OCI-M1 (cell line): ENCODE data around the gene ZNF132.
A peak's percentile ranks its signal among the peaks of the same experiment; 100 is the strongest.
"Not testable (repeated sequence)": the region's sequence is repeated elsewhere in the genome, so short reads cannot be mapped to it uniquely, and the experiment has no call there.

Source experiments
- DNase-seq: peaks from one replicate; lab custom pipeline; 2025; lab: John Stamatoyannopoulos, UW

ZNF132 gene

DNA sequence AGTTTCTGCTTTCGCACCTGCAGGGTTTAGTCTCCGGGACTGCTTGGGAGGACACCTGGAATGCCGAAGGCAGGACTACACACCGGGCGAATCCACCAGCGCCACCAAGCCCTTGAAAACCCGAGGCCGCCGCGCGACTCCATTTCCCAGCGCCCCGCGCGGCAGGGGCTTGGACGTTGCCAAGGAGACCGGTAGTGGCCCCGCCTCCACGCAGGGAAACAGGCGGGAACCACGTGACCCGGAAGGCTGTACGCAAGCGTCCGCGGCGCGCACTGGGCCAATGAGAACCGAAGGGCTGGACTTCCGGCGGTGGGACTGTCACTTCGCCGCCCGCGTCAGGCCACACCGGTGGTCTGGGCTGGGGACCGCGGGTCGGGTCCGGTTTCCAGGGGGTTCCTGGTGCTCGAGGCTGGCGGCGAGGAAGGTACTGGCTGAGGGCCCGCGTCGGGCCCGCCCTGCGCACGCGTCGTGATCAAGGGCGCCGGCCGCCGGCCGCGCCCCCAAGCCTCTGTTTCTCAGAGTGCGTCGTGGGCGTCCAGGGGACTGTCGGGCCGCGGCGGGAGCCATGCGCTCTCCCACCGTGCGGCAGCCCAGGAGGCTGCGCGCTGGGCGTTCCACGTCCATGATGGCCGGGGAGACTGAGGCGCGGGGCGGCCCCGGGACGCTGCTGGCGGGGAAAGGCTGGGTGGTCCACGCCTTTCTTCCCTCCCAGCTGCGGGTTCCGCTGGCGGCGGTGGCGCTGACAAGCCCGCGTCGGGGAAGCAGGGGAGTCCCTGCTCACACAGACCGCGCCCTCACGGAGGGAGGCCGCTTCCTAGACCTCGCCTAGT, 27.0 kb upstream of the ZNF132 start, which contains the start of gene ZNF324:
Gene ZNF324, plus strand, starts transcription at position 321 of the 830 bp plus-strand sequence. CDS start 2,106 bp downstream, outside the sequence.
- peak; percentile 99 for DNase-seq

DNA sequence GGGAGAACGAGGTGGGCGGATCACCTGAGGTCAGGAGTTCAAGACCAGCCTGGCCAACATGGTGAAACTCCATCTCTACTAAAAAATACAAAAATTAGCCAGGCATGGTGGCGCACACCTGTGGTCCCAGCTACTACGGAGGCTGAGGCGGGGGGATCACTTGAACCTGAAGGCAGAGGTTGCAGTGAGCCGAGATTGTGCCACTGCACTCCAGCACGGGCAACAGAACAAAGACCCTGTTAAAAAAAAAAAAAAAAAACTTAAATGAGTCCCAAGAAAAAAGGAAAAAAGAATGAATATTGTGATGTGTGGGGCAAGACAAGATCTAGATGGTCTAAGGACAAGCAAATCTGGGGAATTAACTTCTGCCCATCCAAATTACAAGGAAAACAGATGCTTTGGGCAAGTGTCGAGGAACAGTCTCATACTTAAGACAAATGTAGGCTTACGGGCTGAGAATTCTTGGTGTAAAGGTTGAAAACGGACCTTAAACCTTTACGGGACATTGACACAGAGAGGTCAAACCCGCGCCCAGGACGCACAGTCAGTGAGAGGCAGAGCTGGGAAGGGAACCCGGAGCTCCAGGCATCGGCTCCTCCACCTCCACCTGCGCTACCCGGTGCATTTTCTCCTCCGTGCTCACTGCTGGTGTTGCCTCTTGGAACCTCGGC, 26.3 kb upstream of the ZNF132 start:
- no peak for DNase-seq

DNA sequence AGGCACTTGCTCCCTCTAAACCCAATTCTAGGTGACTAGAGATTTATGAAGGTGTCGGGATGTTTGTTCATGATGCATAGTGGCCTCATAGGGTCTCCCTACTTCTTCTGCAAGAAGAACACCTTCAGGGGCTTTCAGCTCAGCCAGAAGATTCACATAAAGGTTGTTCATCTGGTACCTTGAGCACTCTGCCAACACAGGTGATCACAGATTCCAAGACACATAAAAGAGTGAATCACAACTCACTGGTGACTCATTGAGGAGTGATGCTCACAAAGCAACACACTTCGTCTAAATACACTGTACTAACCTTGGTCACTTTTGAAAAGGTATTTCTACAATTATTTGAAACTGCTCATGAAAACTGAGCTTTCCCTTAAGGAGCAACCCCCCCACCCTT, 20.1 kb upstream of the ZNF132 start:
- no peak for DNase-seq

GRCh38 chr19:58456111-58456510, 16.2 kb upstream of the ZNF132 start:
- no peak for DNase-seq

DNA sequence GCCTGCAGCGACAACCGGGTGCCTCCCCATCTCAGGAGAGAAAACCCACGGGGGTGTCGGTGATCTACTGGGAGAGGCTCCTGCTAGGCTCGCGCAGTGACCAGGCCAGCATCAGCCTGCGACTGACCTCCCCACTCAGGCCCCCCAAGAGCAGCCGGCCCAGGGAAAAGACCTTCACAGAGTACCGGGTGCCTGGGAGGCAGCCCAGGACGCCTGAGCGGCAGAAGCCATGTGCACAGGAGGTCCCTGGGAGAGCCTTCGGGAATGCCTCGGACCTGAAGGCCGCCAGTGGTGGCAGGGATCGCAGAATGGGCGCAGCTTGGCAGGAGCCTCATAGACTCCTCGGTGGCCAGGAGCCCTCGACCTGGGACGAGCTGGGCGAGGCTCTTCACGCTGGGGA, 15.4 kb upstream of the ZNF132 start:
- no peak for DNase-seq

GRCh38 chr19:58453743-58454142, 13.8 kb upstream of the ZNF132 start:
- DNase-seq = no peak

DNA sequence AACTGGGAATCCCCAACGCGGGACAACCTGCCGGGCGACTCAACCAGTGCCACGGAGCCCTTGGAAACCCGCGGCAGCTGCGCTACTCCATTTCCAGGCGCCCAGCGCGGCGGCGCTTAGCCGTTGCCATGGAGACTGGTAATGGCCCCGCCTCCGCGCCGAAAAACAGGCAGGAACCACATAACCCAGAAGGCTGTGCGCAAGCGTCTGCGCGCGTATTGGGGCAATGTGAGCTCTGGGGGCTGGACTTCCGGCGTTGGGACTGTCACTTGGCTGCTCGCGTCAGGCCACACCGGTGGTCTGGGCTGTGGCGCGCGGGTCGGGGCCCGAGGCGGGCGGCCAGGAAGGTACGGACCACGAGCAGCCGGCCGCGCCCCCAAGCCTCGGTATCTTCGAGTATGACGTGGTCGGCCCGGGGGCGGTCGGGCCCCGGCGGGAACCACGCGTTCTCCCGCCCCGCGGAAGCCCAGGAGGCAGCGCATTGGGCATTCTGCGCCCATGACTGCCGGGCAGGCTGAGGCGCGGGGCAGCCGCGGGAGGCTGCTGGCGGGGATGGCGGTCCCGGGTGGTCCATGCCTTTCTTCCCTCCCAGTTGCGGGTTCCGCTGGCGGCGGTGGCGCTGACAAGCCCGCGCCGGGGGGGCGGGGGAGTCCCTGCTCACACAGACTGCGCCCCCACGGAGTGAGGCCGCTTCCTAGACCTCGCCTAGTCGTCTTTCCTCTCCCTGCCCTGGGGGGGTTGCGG, 11.6 kb upstream of the ZNF132 start, which contains the start of gene ZNF324B:
Gene ZNF324B, plus strand, starts transcription at position 265 of the 744 bp plus-strand sequence. CDS start 2,080 bp downstream, outside the sequence.
- DNase-seq = peak; percentile 99

DNA sequence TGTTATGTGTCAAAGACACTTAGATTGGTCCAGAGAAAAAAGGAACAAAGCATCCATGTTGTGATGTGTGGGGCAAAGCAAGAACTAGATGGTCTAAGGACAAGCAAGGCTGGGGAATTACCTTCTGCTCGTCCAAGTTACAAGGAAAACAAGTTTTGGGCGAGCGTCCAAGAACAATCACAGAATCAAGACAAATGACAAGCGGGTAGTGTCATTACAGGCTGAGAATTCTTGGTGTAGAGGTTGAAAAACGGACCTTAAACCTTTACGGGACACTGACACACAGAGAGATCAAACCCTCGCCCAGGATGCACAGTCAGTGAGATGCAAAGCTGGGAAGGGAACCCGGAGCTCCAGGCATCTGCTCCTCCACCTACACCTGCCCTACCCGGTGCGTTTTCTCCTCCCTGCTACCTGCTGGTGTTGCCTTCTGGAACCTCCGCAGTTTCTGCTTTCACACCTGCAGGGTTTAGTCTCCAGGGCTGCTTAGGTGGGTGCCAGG, 11.0 kb upstream of the ZNF132 start:
- DNase-seq = no peak

- not testable (repeated sequence) for DNase-seq
Observed at GRCh38 chr19:58449980-58450379, 10.0 kb upstream of the ZNF132 start.

DNA sequence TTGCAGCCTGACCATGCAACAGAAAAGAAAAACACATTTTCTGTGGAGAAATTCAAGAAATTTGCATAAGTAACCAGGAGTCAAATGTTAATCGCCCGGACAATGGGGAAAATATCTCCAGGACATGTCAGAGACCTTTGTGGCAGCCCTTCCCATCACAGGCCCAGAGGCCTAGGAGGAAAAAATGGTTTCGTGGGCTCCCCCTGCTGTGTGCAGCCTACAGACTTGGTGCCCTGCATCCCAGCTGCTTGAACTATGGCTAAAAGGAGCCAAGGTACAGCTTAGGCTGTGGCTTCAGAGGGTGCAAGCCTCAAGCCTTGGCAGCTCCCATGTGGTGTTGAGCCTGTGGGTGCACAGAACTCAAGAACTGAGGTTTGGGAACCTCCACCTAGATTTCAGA, 8.9 kb upstream of the ZNF132 start:
- not testable (repeated sequence) for DNase-seq

- not testable (repeated sequence) for DNase-seq
Observed at GRCh38 chr19:58442986-58443385, 3.0 kb upstream of the ZNF132 start.

- no peak for DNase-seq
Observed at GRCh38 chr19:58440556-58440955, 603 bp upstream of the ZNF132 start.

DNA sequence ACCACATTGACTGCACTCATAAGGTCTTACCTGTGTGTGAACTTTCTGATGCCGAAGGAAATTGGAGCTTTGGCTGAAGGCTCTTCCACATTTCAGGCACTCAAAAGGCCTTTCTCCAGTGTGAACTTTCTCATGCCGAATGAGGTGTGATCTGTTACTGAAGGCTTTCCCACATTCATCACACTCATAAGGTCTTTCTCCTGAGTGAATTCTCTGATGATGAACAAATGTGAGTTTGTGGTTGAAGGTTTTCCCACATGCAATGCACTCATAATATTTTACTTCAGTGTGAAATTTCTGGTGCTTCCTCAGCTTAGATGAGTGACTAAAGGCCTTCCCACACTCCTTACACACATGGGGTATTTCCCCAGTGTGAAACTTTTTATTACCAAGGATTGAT, 5.7 kb downstream of the ZNF132 start:
- DNase-seq = peak; percentile 28

DNA sequence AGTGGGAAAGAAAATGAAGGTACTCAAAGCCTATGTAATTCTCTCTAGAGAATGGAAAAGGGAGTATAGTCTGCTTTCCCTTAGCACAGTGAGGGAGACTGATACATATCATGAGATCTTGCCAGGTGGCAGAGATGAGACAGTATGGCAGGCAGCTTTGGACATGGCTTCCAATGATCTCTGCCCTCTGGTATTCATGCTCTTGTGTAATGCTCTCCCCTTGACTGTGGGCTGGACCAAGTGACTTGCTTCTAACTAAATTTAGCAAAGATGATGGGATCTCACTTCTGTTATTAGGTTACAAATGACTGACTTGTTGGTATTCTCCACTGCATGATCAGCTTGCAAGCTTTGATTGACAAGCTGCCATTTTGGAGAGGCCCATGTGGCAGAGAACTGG, 10.2 kb downstream of the ZNF132 start:
- DNase-seq = no peak

DNA sequence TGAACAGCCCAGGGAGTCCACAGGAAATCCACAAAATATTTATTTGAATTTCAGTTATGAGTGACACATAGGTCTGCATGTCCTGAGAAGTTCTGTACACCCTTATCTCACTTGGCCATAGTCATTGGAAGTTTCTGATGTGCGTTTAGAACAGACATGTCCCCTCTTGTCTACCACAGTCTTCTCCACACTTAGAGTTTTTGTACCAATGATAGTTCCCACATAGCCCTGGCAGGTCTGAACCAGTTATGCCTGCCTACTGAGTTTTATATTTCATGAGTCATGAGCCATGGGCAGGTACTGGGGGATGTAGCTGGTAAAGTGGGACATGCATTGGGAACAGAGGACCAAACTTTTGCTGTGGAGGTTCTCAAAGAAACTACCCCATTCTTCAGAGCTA, 11.3 kb downstream of the ZNF132 start:
- DNase-seq = no peak

DNA sequence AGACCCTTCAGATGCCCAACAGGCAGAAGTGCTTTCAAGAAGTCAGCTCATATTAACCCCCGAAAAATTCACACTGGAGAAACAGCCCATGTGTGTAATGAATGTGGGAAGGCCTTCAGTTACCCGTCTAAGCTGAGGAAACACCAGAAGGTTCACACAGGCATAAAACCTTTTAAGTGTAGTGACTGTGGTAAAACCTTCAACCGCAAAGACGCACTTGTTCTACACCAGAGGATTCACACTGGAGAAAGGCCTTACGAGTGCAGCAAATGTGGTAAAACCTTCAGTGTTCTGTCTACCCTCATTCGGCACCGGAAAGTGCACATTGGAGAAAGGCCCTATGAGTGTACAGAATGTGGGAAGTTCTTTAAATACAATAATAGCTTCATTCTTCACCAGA, 22.9 kb downstream of the ZNF132 start:
- no peak for DNase-seq

- DNase-seq = no peak
Observed at GRCh38 chr19:58416604-58417003, 23.3 kb downstream of the ZNF132 start.

GRCh38 chr19:58409010-58409790, 30.8 kb downstream of the ZNF132 start:
- peak; percentile 41 for DNase-seq

DNA sequence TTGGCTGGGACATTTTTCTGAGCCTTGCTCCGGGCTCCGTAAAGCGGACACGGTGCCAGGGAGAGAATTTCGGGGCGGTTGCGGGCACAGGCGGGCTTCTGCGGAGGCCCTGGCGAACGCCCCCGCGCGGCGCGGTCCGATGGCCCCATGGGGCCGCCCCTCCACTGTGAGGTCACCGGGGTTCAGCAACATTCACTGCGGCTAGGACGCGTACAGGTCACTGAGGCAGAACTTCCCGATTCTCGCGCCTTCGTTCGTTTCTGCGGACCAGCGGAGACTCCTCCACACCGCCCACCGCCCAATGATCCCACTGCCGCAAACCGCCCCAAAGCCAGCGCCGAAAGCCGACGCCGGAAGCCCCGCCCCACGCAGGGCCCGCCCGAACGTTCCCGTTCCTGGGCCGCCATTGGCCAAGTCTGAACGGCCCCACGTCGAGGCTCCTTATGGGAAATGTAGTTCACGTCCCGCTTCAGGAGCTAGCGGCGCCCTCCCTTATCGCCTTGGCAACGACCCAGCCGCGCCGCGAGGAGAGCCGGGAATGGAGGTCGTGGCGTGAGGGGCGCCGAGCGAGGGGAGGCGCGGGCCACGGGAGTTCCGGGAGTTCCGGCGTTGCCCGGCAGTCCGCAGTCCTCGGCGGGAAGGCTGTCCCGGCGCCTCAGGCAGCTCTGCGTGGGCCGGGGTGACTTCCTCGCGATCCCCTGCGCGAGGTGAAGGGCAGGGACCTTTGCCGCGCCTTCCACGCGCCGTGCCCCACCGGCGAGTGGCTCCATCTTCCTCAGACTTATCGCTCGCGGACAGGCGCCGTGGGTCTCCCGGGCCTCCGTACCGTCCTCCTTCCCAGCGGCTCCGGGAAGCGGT, 31.6 kb downstream of the ZNF132 start, which contains the start of gene ZNF584:
Gene ZNF584, plus strand, starts transcription at position 498 of the 858 bp plus-strand sequence. CDS start 499 bp downstream, outside the sequence.
- peak; percentile 99 for DNase-seq

DNA sequence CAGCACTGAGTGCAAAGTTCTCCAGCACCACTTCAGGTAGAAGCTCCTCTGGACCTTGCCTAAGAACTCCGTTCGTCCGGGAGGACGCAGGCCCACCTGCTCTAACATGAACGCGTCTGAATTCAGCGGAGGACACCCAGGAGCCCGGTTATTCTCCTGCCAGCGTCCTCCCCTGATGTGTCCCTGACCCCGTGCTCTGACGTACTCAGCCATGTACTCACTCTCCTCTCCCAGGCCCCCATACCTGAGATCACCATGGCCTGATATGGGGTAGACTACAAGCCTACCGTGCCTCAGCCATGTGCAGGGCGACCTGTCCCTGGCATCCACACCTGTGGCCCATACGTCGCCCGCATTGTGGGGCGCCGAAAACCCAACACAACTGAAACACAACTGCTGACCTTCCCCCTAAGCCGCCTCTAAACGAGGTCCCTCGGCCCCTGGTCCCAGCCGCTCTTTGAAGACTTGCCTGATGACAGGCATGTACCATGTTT, 32.2 kb downstream of the ZNF132 start:
- DNase-seq = peak; percentile 63
